B cell (primary cell): Measurements from ENCODE around the gene OR52N2.

ENCODE experiments used
- CTCF ChIP-seq: fragments of 200-600 bp; IDR thresholded peaks from one replicate; pipeline ENCODE4 v1.8.0; 2022; ENCODE audit warnings: antibody characterized with exemption, mild to moderate bottlenecking
- EZH2 ChIP-seq: IDR thresholded peaks from 2 replicates; pipeline ENCODE4 v1.6.1; 2012; ENCODE audit warnings: borderline replicate concordance, low read depth, mild to moderate bottlenecking, moderate library complexity, low read length; ENCODE audit not compliant: insufficient read depth, poor library complexity, severe bottlenecking

- TF ChIP-seq CTCF (no peak), EZH2 (no peak)
These were observed 397 bp downstream of the OR52N2 start for GRCh38 chr11:5809122-5809519.
